HG03442 (cell line): ENCODE results near the gene VRK3.
"Not testable (repeated sequence)": the region's sequence is repeated elsewhere in the genome, so short reads cannot be mapped to it uniquely, and the experiment has no call there.

ENCODE experiments used
- ATAC-seq: cut with Tn5 transposase; IDR thresholded peaks from one replicate; pipeline ENCODE4 v1.9.1; 2021; ENCODE audit warnings: mild to moderate bottlenecking, moderate library complexity; ENCODE audit not compliant: unreplicated experiment

The VRK3 gene

DNA sequence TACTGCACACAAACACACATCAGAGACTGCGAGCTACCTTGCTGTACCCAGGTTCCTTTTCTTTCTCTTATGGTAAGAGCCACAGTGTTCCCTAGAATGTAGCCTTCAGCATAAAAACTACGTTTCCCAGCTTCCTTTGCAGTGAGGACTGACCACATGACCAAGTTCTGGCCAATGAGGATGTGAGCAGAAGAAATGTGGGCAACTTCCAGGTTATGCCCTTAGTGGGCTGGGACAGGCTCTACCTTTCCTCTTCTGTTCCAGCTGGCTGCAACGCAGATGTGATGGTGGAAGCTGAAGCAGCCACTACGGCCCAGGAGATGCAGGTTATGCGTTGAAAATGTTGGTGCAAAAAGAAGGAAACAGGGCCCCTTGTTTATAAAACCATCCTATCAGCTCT lies 27.5 kb downstream of the VRK3 start:
- ATAC-seq: no peak

- ATAC-seq: no peak
Observed at GRCh38 chr19:49988433-49988832, 36.7 kb downstream of the VRK3 start.

DNA sequence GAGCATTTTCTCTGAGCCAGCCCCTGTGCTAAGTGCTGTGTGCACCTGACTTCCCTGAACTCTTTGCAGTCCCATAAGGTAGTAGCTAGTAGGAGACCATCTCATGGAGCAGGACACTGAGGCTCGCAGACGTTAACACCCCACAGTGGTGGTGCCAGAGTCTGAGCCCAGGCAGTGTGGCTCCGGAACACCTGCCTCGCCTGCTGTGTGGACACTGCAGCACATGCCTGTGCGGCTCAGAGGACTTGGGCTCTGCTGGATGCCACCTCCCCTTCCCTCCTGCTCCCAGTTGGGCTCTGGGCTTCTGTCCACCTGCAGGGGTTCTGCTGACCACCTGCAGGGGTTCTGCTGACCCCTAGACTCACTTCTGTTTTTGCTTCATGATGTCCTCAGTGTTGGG lies 37.2 kb downstream of the VRK3 start:
- no peak for ATAC-seq

DNA sequence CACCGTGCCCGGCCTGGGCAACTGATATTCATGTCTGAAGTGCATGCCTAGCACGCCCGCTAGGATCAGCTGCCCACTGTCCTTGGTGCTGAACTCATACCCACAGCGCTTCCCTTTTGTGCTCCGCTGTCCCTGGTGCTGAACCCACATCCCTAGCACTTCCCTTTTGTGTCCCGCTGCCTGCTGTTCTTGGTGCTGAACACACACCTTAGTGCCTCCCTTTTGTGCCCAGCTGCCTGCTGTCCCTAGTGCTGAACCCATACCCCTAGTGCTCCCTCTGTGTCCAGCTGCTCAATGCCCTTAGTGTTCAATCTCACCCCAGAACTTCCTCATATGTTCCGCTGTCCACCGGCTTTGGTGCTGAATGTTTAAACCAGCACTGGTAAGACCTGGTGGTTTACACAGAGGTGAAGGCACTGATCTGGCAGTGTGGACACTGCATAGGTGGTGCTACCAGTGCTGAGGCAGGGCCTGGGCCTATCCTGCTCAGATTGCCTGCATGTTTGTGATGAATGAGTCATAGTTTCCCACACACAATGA lies 37.9 kb downstream of the VRK3 start:
- no peak for ATAC-seq

GRCh38 chr19:49986354-49986753 lies 38.8 kb downstream of the VRK3 start:
- no peak for ATAC-seq

- ATAC-seq: no peak
Observed at GRCh38 chr19:49985871-49986270, 39.3 kb downstream of the VRK3 start.

DNA sequence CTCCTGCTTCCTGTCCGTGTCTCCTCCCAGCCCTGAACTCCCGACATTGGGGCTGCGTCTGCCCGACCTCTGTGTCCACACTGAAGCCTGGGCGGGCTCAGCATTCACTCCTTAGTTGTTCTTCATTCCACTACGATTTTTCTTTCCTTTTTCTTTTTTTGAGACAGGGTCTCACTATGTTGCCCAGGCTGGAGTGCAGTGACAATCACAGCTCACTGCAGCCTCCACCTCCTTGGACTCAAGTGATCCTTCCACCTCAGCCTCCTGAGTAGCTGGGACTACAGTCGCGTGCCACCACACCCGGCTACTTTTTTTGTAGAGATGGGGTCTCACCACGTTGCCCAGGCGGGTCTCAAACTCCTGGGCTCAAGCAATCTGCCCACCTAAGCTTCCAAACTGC lies 40.7 kb downstream of the VRK3 start:
- ATAC-seq: no peak

DNA sequence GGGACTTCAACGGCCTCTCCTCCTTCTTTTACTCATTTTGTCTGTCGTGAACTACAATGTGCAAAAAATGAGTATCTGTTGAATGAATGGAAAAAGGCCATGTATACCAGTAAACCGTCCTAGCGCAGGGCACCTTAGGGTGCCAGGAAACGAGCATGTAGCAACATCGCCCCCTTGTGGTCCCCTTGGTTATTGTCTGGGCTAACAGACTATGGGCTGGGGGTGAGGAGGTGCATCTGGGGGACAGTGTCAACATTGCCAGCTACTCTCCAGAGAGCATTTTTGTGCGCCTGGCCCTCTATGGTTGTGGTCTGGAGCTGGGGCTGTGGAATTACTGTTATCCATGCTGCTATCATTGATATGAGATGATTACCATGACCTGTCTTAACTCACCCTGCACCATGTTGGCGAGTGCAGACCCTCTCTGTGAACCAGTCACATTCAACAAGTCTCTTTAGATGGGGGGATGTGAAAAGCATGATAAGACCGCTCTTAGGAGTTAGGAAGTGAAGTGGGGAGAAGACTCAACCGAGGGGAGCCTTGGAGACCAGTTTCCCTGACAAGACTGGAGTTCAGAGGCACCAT lies 41.4 kb downstream of the VRK3 start:
- ATAC-seq: no peak

GRCh38 chr19:49981603-49982593 lies 43.3 kb downstream of the VRK3 start:
- no peak for ATAC-seq

GRCh38 chr19:49978324-49978723 lies 46.8 kb downstream of the VRK3 start:
- ATAC-seq: no peak

- no peak for ATAC-seq
Observed at GRCh38 chr19:49977881-49978280, 47.3 kb downstream of the VRK3 start.

DNA sequence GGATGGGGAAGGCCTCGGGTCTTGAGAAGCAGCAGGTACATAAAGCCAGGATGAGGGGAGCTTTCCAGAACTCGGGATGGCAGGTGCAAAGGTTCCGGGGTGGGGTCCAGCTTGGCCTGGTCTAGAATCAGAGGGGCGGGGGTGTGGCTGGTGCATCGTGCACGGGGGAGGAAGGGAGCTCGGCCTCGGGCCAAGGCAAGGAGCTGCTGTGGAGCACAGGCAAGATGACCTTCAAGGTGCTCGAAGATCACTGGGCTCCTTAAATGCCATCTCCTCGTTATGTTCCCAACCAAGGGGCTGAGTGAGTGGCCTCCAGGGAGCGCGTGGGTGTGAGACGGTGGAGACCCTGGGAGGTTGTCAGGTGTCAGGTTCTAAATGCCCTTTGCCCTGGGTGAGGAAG lies 48.1 kb downstream of the VRK3 start:
- ATAC-seq: no peak

GRCh38 chr19:49976496-49976895 lies 48.7 kb downstream of the VRK3 start:
- ATAC-seq: no peak

GRCh38 chr19:49975051-49975450 lies 50.1 kb downstream of the VRK3 start:
- ATAC-seq: no peak

GRCh38 chr19:49973987-49974386 lies 51.2 kb downstream of the VRK3 start:
- ATAC-seq: no peak

- no peak for ATAC-seq
Observed at GRCh38 chr19:49972841-49973240, 52.3 kb downstream of the VRK3 start.

DNA sequence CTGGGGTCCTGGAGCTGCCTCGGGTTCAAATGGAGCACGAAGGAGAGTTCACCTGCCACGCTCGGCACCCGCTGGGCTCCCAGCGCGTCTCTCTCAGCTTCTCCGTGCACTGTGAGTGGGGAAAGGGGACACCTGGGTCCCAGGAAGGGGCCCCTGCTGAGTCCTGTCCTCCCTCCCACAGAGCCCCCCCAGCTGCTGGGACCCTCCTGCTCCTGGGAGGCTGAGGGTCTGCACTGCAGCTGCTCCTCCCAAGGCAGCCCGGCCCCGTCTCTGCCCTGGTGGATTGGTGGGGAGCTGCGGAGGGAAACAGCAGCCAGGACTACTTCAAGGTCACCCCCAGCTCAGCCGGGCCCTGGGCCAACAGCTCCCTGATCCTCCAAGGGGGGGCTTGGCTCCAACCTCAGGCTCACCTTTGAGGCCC lies 53.2 kb downstream of the VRK3 start:
- no peak for ATAC-seq

DNA sequence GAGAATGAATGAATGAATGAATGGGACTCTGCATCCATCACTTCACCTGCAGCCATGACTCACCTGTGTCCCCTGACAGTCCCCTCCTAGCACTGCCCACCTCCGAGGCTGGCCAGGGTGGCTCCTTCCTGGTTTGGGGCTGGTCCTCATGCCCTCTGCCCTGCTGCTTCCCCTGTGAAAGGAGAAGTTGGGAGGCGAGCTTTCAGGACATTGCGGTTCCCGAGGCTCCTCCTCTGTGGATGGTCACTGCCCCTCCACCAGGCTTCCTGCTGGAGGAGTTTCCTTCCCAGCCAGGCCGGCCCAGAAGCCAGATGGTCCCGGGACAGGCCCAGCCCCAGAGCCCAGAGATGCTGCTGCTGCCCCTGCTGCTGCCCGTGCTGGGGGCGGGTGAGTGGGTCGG lies 55.8 kb downstream of the VRK3 start:
- not testable (repeated sequence) for ATAC-seq

DNA sequence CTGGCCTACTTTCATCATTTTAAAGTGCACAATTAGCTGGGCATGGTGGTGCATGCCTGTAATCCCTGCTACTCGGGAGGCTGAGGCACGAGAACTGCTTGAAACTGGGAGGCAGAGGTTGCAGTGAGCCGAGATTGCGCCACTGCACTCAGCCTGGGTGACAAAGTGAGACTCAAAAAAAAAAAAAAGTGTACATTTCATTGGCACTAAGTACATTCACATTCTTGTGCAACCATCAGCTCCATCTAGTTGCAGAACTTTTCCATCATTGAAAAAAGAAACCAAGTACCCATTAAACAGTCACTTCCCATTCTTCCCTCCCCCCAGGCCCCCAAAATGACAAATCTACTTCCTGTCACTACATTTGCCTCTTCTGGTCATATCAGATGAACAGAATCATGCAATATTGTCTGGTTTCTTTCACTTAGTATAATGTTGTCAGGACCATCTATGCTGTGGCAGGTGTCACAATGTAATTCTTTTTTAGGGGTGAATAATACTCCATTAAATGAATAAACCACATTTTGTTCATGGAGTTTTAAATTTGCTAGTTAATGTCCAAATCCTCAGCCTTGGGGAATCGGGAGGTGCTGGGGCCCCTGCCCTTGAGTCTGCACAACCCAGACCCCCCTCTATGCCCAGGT lies 56.8 kb downstream of the VRK3 start:
- ATAC-seq: no peak

DNA sequence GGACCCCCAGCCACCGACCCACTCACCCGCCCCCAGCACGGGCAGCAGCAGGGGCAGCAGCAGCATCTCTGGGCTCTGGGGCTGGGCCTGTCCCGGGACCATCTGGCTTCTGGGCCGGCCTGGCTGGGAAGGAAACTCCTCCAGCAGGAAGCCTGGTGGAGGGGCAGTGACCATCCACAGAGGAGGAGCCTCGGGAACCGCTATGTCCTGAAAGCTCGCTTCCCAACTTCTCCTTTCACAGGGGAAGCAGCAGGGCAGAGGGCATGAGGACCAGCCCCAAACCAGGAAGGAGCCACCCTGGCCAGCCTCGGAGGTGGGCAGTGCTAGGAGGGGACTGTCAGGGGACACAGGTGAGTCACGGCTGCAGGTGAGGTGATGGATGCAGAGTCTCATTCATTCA lies 64.2 kb downstream of the VRK3 start, which contains the start of gene SIGLEC11:
SIGLEC11 (minus strand) TSS at position 193 of the 400 bp plus-strand sequence; CDS start at position 102, 91 bp downstream.
- not testable (repeated sequence) for ATAC-seq

- ATAC-seq: not testable (repeated sequence)
Observed at GRCh38 chr19:49959892-49960291, 65.3 kb downstream of the VRK3 start.
